Stimulated activated CD8-positive, alpha-beta memory T cell treated with anti-CD3 and anti-CD28 coated beads, Interleukin-15, amount 100 ng/mL, for 4 hours (primary cell): Measurements from ENCODE around the gene ITGA1.
"Not testable (repeated sequence)": the region's sequence is repeated elsewhere in the genome, so short reads cannot be mapped to it uniquely, and the experiment has no call there.

Experiments
- DNase-seq, 2 donors: peaks; one replicate each; pipeline ENCODE4 v3.0.0-alpha.2; 2020; ENCODE audit warnings: low read depth in 2 of 2

Gene ITGA1

DNA sequence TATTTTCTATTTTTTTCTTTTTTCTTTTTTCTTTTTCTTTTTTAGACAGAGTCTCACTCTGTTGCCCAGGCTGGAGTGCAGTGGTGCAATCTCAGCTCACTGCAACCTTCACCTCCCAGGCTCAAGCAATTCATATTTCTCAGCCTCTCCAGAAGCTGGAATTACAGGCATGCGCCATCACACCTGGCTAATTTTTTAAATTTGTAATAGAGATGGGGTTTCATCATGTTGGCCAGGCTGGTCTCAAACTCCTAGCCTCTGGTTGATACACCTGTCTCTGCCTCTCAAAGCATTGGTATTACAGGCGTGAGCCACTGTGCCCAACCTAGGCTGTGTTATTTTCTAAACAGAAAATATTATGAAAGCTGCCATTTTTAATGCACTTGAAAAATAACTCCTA is 78.3 kb downstream of the ITGA1 start:
- DNase-seq, result not testable (repeated sequence)

DNA sequence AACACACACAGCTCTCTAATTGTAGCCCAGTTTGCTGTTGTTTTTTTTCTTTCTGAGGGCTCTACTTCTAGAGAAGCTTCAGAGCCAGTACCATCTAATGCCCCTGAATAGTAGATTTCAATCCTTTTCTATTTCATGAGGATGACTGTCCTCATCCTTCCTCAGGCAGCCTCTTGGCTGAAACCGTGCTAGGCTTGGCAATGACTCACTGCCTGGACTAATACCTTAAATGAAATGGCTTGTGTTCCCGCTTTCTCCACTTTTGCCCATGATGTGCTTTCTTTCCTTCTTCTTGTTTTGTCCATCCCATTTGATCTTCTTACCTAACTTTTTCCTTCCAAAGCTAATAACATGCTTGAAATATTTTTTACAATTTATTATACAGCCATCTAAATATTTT is 80.1 kb downstream of the ITGA1 start:
- no peak for DNase-seq

DNA sequence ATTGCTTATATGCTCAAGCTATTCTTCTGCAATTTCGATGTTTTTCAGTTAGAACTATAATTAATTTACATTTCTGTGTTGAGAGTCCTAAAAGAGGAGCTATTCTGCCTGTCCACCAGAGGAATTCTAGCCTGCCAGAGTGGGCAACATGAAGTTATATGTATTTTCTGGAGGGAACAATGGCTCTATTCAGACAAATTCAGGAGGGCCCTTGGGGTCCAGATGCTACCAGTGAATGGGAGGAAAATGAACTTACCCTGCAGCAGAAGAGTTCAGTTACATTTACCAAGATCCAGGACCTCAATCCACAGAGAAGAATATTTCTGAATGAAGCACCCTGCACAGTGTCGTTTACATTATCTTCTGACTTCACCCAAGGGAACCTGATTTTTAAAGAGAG is 80.7 kb downstream of the ITGA1 start:
- DNase-seq, result no peak

DNA sequence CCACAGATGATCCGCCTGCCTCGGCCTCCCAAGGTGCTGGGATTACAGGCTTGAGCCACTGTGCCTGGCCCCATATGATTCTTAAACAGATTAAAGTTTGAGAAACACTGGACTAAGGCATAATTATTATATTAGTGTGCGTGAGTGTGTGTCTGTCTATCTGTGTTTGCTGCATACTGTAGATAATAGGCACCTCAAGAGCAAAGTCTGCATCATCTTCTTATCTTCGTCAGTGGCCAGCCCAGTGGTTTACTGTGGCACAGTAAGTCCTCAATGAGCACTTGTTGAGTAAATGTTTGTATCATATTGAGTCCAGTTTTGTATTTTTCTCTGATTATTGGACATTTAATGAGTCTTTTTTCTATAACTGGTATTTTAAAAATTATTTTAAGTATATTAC is 81.7 kb downstream of the ITGA1 start:
- DNase-seq, result no peak

DNA sequence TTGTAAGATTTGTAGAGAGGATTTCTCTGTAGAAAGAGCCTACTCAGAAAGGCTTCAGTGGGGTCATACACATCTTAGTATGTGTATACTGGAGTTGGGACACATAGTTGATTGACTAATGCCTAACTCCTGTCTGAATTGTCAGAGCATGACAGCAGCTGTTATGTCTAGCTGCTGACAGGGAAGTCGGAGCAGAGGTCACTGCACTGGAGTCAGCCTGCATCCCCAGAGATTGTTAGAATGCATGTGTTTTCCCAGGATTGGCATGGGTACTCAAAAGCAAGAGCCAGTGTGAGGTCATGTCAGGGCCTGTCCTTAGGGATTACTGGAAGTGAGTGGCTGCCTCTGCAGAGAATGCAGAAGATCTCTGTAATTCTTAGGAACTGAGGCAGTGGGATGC is 82.7 kb downstream of the ITGA1 start:
- DNase-seq, result no peak

DNA sequence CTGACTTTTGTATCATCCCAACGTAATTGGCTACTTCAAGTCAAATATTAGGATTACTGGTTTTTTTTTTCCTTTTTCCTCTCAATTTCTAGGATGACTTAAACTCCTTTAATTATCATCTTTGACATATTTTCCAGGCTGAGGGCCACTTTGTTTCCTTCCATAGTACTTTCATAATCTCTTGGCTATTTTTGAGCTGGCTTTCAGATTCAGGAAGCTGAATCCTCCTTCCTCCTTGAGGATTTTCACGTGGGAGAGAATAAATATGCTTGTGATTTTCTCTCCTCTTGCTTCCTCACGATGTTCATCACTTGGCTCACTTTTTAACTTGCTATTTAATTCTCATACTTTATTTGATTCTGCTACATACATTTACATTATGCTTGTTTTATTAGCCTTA is 88.1 kb downstream of the ITGA1 start:
- DNase-seq, result no peak

DNA sequence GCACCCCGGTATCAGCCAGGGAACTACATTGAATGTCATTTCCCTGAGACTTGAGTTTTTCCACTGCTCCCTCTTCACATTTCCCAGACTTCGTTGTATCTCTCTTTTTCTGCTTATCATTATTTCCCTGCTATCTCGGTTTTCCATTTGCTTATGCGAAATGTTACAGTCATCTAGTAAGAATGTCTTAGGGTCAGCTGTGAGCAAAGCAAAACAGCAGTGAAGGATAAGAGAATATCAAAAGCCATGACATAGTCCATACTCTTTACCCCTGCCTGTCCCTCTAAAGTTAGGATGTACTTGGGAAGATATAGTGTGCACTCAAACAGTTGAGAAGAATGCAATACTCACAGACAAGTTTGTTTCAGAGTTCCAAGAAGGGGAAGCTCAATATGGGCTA is 88.7 kb downstream of the ITGA1 start:
- DNase-seq, result no peak

DNA sequence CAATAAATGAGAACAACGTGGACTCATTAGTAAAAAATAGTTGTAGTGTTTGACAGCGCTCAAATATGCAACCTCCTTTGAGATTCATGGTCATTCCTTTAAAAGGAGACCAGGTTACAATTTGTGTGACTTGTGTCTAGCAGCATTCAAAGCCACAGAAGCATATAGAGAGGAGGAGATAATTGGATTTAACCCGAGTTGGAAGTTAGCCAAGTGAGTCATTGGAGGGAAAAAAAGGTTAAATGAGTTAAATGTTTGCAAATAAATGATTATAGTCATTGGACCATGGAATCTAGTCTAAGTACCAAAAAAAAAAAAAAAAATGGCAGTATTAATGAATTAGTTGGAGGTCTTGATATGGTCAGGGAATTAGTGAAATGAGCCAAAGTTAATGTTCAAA is 90.9 kb downstream of the ITGA1 start:
- no peak for DNase-seq

DNA sequence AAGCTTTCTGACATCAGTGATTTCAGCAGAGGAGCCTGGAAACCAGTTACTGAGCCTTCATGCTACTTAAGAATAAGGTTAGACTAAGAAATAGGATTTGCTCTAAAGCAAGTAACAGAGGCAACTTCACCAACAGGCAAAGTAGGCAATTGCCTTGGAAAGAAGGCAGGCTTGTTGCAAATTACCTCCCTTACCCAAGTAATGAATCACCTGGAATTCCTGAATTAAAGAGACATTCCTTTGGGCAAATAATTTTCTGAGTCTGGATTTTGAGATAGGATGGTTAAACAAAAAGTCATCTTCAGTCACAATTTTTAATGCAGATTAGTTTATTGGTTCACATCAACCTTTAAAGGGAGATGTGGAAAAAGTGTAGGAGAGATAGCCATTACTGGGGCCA is 92.8 kb downstream of the ITGA1 start:
- no peak for DNase-seq

DNA sequence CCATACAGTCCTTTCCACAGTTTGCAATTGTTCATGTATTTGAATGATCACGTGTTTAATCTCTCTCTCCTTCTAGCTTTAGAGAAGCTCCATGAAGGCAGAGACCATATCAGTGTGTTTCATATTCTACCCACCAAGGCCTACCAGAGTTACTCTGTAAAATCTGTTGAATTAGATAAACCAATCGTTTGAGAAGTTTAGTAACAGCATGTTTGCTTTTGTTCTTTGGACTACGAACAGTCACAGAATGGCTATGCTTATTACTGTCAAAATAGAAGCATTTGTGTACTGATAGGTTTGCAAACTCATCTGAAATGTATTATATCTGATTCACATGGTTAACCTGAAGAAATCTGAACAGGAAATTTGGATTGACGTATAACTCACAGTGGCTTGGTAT is 93.8 kb downstream of the ITGA1 start:
- no peak for DNase-seq

DNA sequence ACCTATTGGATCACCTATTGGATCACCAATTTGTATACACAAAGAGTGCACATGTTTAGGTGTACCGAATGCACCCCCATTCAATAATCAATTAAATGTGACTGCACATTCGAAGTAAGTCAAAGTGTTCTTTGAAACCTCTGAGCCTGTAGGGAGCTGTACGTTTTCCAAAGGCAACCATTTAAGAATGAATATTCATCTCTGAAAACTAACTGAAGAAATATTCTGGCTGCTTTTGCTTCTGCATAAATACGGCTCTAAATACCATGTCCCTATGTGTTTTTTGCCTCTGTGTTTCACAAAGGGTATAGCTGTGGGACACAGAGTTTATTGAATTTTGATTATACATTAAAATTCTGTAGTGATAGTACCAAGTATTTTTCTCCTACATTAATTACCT is 95.4 kb downstream of the ITGA1 start:
- DNase-seq, result no peak

DNA sequence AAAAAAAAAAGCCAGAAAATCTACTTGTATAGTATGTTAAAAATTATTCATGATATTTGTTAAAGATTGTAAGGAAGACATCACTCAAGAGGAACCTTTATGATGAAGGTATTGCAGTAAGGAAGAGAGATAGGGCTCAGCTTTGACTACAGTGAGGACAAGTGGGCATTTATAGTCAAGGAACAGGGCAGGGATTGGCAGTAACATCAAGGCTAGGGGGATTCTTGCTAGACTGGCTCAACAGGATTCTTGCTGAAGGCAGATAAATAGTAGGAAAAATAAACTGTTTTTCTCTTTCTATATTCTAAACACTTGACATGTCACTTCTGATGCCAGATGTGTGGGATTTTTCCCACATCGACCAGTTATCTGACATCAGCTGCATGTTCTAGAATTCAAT is 96.7 kb downstream of the ITGA1 start:
- no peak for DNase-seq

DNA sequence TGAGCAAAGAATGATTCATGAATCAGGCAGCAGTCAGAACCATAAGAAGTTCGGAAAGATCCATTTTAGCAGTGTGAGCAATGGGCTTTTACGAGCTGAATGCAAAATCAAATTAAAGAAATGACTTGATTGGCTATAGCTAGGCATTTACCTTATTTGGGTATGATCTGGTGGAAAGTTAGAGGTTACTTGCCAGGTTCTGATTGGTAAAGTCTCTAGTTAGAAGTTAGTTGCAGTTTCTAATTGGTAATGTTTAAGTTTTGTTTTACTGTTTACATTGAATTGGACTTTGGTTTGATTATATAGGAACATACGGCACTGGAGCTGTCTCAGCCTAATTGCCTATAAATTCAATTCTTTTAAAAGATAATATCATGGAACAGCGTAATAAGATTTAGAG is 97.9 kb downstream of the ITGA1 start:
- no peak for DNase-seq

DNA sequence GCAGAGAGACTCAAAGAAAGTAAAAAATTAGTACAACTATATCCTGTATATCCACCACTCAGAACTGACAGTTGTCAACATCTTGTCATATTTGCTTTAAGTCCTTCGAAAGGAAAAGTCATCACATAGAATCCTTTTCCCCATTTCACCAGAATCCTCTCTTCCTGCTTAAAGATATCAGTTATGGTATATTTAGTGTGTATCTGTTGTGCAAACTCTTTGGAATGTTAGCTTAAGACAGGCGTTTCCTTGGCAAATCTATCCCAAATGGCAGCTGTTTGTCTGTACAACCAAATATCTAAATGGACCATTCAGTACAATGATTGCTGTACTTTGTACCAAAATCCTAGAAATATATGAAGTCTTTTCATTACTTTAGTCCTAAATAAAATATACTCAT is 98.5 kb downstream of the ITGA1 start:
- DNase-seq, result no peak

DNA sequence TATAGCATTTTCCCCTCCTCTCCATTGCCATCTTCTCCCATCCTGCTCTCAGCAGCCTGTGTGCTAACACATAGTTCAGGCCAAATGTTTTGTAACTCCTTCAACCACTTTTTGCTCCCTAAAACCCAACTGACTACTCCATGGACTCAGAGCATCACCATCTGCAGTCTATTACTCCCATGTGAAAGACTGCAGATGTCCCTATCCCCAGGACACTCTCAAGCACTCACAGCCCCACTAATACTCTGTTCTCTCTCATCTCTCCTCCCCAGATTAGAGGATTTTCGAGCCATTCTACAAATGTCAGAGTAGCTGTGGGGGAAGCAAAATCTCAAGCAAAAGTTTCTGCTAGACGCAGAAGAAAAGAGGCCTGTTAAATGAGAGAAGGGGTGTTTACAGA is 99.3 kb downstream of the ITGA1 start:
- DNase-seq, result no peak

DNA sequence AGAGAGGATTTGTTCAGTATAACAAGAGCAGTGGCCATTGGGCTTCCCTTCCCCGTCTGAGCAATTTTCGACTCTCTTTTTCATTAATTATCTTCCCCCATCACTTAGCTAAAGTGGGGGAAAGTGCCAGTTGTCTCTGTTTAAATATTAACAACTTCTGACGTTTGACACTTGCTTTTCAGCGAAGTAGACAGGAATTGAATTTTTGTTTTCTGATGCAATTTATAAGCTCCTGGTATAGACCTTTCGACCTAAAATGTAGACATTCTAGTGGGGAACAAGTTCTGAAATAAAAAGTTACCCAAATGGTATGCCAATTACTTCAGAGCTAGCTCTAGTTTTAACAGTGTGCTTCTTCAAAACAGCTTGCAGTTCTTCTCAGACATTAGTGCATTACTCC is 100.6 kb downstream of the ITGA1 start:
- DNase-seq, result no peak

DNA sequence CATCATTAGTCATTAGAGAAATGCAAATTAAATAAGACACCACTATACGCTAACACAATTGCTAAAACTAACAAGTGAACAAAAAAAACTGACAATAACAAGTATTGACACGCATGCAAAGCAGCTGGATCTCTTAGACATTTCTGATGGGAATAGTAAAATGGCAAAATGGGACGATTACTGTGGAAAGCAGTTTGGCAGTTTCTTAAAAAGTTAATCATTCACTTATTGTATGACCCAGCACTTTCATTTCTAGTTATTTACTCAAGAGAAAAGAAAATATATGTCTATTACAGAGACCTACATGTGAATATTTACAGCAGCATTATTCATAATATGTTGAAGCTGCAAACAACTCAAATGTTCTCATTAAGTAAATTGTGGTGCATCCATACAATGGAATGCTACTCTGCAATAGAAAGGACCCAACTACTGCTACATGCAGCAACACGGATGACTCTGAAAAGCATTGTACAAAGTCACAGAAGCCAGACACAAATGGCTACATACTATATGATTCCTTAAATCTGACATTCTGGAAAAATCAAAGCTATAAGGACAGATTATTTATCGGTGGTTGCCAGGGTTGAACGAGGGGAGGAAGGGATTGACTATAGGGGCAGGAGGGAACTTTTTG is 104.6 kb downstream of the ITGA1 start:
- no peak for DNase-seq

DNA sequence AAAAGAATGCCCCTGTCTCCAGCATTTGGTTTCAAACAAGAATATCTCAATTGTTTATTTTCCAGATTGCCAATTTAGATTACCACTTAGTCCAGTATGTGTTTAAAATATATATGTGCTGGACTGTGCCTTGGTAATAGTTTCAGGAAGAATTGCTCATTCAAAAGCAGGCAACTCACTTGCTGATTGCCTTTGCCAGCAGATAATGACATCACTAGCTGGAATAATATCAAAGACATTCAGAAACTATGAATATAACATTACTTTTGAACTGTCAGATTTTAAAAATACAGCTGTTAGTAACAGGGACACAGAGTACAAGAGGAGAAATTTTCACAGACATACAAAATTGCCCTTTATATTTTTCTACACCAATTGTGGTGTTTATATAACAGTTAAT is 105.4 kb downstream of the ITGA1 start:
- no peak for DNase-seq

DNA sequence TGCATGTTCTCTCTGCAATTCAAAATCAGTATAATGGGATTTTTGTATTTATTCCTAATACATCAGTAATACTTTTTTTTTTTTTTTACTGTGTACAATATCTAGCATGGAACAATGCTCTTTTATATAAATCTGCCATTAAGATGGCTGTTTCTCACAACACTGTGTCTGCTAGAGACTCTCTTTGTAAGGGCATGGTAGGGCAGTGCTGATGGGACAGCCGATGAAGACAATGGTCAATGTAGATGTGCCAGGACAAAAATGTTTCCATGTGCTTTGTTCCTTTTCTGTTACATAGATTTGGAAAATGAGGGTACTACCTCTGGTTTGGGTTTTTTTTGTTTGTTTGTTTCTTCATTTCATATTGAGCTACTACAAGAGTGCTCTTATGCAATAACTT is 106.1 kb downstream of the ITGA1 start:
- no peak for DNase-seq

DNA sequence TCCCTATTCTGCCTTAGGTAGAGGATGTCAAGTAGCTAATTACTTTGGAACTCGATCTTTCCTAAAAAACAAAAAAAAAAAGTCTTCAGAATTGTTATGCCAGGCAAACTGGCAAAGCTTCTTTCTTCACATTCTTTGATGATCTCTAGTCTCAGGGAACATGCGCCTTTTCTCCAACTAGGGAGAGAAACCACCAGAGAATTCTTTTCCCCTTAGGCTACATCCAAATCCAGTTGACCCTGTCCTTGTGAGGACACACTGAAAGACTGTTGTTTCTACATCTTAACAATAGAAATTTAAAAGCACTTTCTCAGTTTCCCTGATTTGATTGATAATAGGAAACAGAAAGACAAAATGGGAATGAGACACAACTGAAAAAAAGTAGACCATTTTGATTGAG is 106.7 kb downstream of the ITGA1 start:
- DNase-seq, result no peak

DNA sequence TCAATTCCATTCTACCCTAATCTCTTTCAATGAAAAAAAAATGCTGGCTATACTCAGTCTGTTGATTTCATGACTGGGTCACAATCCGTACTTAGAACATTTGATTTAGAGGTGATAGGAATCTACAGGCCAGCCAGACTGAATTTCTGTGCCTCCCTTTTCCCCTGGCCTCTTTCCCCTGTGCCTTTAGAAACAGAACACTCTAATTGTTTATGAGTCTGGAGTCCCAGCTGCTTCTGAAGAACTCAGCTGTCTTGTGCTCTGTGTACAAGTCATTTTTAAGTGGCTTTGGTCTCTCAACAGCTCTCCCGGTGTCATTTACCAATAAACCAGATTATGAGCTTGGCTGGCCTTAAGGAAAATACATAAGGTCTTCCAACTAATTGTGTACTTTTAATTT is 107.4 kb downstream of the ITGA1 start:
- DNase-seq, result no peak

DNA sequence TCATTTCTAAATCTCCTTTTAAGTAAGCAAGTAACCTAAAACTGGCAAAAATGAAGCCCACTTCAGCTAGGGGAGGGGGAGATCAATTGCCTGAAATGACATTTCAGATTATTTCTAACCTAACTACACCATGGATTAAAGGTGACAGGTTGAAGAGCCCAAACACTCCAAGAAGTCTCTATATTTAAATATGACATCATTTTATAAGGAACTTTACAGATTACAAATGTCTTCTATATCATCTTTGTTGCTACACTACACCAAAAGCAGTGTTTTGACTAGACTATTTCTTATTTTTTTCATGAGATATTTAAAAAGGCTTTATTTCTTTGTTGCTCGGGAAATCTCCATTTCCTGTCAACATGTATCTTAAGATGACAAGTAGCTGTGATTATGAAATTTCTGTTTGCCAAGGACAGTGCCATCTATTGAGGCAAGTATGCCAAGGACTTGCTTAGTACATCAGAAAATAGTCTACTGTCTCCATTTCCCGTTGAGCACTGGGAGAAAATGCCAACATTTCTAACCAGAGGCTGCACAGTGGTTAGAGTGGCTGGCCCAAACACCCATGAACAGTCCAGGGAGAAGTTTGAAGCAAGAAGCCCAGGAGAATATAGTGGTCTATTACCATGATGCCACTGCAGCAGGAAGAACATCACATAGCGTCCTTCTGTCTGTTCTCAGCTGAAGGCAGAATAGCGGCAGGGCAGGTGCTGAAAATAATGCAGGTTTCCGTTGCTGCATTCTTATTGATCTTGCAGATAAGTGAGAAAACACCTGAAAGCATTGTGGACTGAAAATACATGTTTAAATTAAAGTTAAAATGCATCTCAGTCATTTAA is 108.1 kb downstream of the ITGA1 start:
- DNase-seq, result no peak

DNA sequence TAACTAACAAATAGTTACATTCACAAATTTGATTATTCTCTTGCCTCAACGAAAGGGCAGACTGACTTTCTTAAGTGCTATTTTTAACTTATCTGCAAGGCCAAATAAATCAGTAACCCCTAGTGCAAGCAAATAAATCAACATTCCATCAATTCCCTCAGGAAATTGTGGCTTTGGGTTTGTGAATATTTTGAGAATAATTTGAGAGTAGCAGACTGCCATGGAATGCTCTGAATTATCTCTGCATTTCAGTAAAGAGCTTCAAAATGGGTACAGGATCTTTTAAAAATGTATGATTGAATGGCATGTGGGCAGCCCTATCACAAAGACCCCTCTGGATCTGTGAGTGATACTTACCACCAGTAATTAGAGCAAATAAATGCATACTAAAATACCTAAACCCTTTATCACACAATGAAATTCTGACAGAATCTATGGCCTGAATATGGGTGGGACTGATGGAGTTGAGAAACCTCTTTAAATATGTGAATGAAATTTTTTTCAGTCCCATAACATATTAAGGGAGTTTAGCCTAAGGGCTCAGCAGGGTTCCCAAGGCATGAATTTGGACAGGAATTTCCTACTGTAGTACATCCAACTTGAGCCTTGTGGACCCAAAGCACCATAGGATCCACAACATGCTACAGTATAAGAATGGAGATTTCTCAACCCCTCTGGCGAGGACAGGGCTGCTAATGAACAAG is 109.0 kb downstream of the ITGA1 start:
- no peak for DNase-seq
